Nucleus accumbens (tissue), 56 donors: ENCODE measurements around the gene SYT13.
A peak's percentile ranks its signal among the peaks of the same experiment; 100 is the strongest.

Experiments used
- DNase-seq, 56 donors: peaks; one replicate each; lab custom pipeline; 2025; lab: John Stamatoyannopoulos, UW

SYT13 gene

DNA sequence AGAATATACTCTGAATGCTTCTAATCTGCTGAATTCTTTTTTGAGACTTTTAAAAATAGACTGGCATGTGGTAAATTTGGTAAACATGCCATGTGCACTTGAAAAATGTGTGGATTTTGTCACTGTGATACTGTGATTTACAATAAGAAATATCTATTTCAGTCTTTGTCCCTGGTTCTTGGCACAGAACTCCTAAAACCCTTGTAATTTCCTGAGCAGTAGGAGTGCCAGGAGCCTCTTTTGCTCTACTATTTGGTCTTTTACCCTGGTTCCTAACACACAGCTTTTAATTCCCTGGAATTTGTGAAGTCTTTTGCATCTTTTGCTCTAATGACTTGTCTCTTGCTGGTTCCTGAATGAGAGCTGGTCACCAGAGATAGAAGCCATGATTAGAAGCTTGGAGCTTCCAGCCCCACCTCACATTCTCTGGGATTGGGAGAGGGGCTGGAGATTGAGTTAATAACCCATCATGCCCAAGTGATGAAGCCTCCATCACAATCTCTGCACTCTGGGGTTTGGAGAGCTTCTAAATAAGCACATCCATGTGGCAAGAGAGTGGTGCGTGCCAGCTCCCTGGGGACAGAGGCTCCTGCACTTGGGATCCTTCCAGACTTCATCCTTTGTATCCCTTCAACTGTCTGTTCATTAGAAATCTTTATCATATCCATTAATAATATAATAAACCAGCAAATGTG, 27.2 kb upstream of the SYT13 start:
- DNase-seq, result no peak

DNA sequence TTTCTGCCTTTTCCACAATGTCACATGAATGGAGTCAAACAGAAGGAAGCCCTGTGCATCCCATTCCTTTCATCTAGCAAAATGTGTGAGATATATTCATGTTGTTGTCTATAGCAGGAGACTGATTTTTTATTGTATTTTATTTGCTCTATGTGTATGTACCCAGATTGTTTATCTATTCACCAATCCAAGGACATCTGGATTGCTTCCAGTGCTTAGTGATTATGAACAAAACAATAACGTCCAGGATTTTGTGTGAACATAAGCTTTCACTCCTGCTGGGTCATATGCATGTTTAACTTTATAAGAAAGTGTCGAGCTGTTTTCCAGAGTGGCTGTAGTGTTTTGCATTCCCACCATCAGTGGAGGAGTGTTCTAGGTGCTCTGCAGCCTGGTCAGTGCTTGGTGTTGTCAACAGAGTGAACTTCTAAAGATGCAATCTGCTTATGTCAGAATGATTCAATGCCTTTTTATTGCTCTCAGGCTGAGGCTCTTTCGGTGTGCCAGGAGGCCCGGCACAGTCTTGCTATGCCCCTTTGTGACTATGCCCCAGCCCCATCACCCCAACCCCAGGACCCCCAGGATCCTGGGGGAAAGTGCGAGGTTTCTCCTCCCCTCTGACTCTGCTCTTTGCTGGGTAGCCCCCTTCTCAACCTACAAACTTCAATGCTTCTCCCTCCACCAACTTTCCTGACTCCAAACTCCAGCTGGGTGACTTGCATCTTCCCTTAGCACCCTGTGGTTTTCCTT, 19.9 kb upstream of the SYT13 start:
- no peak for DNase-seq

DNA sequence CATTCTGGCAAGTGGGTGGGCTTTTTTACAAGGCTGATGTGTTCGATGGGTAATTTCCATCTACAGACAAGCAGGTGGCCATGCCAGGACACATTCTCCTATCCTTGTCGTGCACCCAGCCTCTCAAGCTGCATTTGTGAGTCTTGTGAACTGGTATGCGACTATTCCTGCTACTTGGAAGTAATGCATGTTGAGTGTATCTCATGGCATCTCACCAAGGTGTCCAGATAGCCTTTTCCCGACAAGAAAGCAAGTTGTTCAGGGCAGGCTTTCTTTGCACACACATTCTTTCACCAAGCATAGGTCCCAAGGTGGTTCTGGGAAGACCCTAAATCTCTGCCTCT, 18.8 kb upstream of the SYT13 start:
- no peak for DNase-seq

GRCh38 chr11:45304111-45304991, 18.2 kb upstream of the SYT13 start:
- no peak for DNase-seq

- no peak for DNase-seq
Measured at GRCh38 chr11:45303316-45303715, 17.2 kb upstream of the SYT13 start.

DNA sequence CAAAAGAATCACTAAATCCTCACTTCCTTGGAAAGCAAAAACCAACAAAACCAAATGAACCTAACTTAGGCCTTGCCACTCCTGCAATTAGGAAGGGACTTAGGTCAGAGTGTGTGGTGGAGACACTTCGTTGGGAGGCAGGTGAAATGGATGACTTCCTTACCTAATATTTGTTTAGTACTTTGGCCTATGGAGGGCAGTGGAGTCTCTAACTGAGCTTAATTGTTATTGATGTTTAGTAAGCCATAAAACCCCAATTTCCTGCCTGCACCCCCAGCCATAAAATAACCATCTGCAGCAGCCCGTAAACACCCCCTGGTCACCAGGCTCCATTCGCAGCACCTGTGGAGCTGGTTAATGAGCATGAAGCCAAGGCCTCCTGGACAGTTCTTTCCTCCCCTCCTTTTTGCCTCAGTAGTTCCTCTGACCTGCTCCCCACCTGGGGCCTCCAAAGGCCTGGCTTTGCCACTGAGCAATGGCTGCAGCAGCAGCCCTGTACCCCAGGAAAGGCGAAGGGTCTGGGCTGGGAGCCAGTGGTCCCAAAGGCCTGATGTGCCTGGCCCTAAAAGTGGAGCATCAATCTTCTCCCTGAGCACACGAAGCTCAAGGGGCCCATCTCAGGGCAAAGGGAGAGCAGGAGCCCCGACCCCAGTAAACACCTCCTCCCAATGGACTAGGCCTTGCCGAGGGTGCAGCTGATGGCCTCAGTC, 15.6 kb upstream of the SYT13 start:
- no peak for DNase-seq

DNA sequence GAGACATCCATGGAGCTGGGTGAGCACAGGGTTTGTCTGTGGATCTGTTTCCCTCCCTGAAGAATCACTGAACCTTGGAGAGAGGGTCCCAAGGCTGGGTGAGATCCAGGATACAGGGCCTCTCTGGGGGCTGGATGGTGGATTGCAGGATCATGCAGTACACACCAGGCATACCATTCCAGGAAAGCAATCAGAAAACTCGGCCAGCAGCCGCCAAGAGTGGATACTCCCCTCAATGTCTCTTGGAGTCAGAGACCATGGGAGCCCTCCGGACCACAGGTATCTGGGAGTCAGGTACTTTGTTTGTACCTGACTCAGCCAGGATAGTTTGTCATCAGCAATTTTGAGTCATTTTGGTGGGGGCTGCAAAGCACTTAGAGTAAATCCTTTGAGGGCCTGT, 14.6 kb upstream of the SYT13 start:
- DNase-seq, result no peak

DNA sequence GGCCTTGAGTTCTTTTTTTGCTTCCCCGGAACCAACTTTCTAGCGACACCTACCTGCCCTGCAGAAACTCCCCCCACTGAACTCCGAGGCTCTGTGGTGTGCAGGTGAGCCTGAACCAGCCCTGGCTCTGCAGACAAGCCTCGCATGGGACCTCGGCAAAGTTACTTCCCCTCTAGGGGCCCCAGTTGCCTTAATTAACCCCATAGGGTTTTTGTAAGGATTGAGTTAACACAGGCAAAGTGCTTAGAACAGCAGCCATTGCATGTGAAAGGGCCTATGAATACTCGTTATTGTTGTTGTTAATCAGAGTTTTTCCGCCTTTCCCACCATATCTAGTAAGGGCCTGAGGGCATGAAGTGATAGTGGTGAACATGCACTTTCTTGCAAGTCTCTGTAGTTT, 12.6 kb upstream of the SYT13 start:
- no peak for DNase-seq

GRCh38 chr11:45296075-45296474, 9.9 kb upstream of the SYT13 start:
- DNase-seq, result no peak

DNA sequence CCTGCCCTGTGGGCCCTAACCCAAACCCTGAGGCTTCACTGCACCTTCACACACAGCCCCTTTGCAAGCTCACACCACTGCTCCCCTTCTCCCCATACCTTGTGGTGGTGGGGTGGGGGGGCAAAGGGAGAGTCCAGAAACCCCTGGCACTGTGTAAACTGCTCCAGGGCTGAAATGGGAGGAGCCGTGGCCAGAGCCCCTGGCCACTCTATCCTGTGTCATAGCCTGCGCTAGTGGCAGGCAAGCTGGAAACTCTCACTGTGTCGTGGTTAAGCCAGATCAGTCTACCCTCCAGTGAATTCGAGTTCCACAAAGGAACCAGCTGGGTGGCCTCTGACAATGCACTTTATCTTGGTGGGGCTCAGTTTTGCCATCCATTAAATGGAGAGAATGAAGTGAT, 8.4 kb upstream of the SYT13 start:
- DNase-seq, result no peak

DNA sequence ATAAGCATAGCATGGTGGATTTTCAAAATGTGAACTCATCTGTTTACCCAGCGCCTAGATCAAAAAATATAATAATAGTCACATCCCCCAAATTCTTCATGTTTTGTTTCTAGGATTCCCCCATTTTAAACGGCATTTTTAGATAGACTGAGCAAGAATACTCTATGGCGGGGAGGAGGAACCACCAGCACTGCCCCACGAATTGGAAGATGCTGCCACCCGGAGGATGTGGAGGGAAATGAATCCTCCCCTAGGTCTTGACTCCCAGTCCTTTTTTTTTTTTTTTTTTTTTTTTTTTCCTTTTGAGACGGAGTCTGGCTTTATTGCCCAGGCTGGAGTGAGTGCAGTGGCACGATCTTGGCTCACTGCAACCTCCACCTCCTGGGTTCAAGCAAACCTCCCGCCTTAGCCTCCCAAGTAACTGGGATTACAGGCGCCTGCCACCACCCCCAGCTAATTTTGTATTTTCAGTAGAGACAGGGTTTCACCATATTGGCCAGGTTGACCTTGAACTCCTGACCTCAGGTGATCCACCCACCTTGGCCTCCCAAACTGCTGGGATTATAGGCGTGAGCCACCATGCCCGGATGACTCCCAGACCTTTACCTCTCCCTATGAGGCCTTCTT, 7.5 kb upstream of the SYT13 start:
- peak in 44 of 56 donors; percentile 3 to 85 (median 39) for DNase-seq

GRCh38 chr11:45290586-45290985, 4.4 kb upstream of the SYT13 start:
- no peak for DNase-seq

DNA sequence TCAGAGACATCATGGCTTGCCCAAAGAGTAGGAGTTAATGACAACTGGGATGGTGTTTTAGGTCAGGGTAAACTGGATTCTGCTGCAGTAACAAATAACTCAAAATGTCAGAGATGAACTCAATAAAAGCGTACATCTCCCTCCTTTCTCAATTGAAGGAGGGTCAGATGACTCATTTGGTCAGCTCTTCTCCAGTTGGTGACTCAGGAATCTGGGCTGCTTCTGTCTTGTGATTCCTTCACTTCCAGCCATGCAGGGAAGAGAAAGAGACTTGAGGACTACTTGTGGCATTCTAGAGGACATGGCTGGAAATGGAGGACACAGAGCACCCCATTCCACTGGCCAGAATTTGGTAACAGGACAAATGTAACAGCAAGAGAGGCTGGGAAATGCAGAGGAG, 3.2 kb upstream of the SYT13 start:
- DNase-seq, result no peak

DNA sequence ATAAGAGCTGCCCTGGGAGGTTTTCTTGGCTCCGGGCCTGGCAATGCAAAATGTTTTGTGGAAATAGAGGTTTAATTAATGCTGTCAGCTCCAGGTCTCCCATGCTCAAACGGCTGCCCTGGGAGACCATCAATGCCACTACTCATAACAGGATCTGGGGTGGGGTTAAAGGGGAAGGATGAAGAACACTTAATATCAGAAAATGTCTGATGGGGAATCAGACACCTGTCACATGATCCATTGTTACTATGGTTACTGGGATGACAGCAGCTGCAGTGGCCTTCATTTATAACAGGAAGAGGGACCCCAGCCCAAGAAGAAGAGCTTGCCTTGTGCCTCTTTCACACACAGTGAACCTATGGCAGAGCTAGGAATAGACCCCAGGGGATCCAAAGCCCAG, 2.2 kb upstream of the SYT13 start:
- no peak for DNase-seq

DNA sequence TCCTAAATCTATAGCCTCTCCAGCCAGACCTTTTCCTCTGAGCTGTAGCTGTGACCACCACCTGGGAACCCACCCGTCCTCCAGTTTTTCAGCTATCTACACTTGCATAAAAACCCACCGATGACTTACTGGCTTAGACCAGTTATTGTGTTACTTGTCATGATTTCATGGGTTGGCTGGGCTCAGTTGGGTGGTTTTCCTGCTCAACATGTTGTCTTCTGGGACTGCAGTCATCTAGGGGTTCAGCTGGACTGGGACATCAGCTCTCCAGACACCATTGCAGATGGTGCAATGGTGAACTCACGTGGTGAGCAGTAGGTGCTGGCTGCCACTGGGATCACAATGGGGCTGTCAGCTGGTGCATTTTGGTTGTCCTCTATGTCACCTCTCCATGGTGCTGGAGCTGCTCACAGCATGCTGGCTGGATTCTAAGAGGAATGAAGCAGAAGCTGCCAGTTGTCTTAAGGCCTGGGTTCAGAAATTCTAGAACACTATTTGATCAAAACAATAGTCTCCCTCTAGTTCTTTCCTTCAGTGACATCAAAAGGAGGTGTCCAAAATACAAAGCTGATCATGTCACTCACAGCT, 1.3 kb upstream of the SYT13 start:
- DNase-seq, result no peak

DNA sequence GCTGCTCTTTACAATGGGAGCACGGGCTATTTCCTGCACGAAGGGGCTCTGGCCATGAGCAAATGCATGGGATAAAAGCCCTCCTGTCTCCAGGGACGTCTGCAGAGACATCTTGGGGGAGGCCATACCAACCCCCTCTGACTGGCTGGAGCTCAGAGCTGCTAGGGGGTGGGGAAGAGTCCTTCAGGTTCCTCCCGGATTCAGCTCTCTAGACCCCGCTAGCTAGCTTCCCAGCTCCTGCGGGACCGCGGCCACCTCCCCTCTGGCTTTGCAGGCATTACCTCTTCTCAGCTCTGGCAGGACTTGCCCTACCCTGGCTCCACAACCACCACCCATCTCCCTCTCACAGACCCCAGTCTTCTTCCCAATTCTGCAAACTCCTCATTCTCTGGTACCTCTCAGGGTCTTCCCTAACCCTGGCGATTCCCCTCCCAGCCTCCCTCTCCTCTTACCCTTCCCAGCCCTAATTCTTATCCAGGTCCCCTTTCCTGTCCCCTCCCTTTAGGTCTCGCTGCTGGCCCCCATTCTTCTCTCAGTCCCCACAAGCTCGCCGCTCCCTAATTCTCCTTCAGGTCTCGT, 802 bp downstream of the SYT13 start:
- DNase-seq, result no peak

DNA sequence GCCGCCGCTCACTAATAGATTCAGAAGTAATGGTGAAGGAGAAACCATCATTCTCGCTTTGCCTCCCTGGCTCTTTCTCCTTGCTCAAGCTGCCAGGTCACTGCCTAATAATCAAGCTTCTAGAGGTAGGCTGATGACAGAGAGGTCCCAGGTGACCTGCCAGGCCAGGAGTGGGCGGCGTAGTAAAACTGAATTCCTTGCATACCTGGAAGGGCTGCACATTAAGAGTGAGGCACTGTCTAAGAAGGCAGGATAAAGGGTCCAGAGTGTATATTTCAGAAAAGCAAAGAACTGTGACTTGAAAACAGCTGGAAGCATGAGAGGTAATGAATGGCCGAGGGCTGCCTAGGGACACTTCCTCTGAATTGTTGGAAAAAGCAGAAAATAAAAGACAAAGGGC, 4.1 kb downstream of the SYT13 start:
- DNase-seq, result no peak

DNA sequence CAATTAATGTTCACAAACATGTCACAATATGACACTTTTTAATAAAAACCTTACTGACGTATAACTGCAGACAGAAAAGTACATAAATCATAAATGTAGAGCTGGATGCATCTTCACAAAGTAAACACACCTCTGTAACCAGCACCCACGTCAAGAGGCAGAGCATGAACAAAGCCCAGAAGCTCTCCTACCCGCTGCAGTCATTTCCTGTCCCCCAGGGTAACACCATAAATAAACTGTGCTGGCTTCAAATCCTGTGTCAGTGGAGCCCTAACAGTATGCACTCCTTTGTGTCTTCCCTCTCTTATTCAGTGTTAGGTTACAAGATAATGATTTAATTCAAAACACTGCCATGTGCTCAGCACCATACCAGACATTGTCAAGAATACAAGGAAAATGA, 5.7 kb downstream of the SYT13 start:
- DNase-seq, result no peak

- DNase-seq, result no peak
Measured at GRCh38 chr11:45279645-45280044, 6.5 kb downstream of the SYT13 start.

- DNase-seq, result peak in 10 of 56 donors; percentile 6 to 42 (median 16)
Measured at GRCh38 chr11:45278714-45279113, 7.4 kb downstream of the SYT13 start.
